Kidney epithelial cell (primary cell): Measurements from ENCODE around the gene MTHFD1. TPM values are rescaled to one million over a fixed set of nuclear protein-coding genes. Genes with fewer than 3 reads are reported as not detected.

Experiments used
- DNase-seq: peaks from one replicate; pipeline ENCODE4 v3.0.0-alpha.2; 2010; ENCODE audit warnings: low read depth
- H3K27me3 ChIP-seq: 2 replicates; pipeline ENCODE4 v1.6.0; 2011; ENCODE audit warnings: low read length; ENCODE audit not compliant: control insufficient read depth, insufficient read depth
- H3K36me3 ChIP-seq: 2 replicates; pipeline ENCODE4 v1.5.1; 2011; ENCODE audit warnings: low read length; ENCODE audit not compliant: control insufficient read depth, insufficient read depth
- H3K4me3 ChIP-seq: 2 replicates; pipeline ENCODE4 v1.5.1; 2011; ENCODE audit warnings: low read depth, mild to moderate bottlenecking, control low read depth, low read length
- total RNA-seq: library from RNA; depleted of rRNA; stranded (reverse); fragments of >200 nt; gene quantifications from 2 replicates; pipeline ENCODE4 v1.2.3, GENCODE V29; 2015
- TF ChIP-seq, protein P1 (sequence below): IDR thresholded peaks from 2 replicates; pipeline ENCODE4 v1.5.1; 2011; ENCODE audit warnings: mild to moderate bottlenecking, moderate library complexity, low read length, control low read depth, inconsistent platforms; ENCODE audit not compliant: insufficient read depth, poor library complexity, severe bottlenecking

Gene MTHFD1
- total RNA-seq, 1 donor from 2014 or later = 44.4 TPM

DNA sequence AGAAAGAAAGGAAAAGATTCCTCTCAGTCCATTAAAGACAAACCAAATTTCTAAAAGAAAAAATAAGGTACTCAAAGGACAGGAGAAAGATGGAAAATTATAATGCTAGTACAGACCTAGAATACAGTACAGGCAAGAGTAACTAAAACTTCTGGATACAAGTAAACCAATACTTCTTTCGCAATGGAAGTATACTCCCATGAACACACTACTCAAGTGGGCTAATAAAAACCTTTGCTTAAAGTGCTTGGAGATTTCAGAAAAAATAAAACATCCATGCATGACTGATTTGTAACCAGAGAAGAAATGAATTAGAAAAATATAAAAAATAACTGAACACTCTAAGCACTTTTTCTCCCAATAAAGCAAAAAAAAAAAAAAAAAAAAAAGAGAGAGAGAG, 111.9 kb downstream of the MTHFD1 start:
- no peaks in the 10 kb centered on the region for H3K27me3 ChIP-seq
- no peaks in the 10 kb centered on the region for H3K36me3 ChIP-seq
- no peak for DNase-seq
- TF ChIP-seq, protein P1, sequence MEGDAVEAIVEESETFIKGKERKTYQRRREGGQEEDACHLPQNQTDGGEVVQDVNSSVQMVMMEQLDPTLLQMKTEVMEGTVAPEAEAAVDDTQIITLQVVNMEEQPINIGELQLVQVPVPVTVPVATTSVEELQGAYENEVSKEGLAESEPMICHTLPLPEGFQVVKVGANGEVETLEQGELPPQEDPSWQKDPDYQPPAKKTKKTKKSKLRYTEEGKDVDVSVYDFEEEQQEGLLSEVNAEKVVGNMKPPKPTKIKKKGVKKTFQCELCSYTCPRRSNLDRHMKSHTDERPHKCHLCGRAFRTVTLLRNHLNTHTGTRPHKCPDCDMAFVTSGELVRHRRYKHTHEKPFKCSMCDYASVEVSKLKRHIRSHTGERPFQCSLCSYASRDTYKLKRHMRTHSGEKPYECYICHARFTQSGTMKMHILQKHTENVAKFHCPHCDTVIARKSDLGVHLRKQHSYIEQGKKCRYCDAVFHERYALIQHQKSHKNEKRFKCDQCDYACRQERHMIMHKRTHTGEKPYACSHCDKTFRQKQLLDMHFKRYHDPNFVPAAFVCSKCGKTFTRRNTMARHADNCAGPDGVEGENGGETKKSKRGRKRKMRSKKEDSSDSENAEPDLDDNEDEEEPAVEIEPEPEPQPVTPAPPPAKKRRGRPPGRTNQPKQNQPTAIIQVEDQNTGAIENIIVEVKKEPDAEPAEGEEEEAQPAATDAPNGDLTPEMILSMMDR = no peak
- no peak overlapping the region for H3K4me3 ChIP-seq

DNA sequence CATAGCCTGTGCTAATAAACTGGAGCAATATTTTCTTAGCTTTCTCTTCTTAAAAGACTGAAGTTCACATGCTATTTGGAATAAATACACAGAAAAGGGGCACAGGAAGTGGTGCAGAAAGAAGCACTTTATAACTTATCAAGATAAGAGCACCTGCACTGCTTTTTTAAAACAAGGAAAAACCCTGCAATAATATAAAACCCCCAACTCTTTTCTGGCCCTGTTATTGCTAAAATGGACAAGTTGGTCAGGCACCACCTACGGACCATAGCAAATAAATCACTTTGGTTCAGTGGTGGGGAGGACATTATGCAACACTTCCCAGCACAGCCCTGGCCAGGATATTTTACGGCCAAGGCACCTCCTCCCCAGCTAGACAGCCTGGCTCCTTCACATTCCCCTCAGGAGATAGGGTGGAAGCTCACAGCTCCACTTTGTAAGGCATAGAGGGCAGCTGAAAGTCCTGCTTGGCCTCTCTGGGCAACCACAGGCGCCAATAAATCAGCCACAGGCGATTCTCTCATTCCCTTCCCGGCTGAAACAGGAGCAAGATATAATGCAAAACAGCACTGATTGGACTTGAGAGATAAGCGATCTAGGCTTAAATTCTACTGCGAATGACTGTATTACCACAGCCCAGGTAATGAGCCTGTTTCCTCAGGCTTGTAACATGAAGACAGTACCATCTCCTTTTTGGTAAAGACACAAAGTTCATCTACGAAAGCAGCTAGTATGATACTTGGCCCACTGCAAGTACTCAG, 113.4 kb downstream of the MTHFD1 start:
- Histone ChIP-seq H3K36me3 (no peaks in the 10 kb centered on the region), H3K27me3 (no peaks in the 10 kb centered on the region), H3K4me3 (no peak overlapping the region)
- DNase-seq = no peak
- TF ChIP-seq, protein P1 = peak; percentile 12

DNA sequence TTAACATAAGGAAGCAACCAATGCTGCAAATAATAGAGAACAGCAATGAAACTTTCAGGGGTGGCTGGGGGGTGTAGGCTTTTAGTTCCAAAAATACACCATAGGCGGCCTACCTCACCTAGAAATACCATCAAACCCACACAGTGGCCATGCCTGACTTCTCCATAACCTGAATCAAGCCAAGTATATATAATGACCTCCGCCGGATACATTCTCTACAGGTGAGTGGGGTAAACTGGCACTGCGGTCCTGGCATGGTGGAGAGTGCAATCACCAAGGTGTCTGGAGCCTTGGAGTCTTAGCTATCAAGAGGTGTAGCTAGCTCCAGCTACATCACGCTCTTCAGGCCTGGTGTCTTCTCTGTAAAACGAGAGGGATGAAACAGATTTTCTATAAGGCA, 114.3 kb downstream of the MTHFD1 start:
- peak overlapping the region; percentile 63 for H3K4me3 ChIP-seq
- no peaks in the 10 kb centered on the region for H3K36me3 ChIP-seq
- DNase-seq = no peak
- H3K27me3 ChIP-seq = no peaks in the 10 kb centered on the region
- TF ChIP-seq, protein P1 = no peak

DNA sequence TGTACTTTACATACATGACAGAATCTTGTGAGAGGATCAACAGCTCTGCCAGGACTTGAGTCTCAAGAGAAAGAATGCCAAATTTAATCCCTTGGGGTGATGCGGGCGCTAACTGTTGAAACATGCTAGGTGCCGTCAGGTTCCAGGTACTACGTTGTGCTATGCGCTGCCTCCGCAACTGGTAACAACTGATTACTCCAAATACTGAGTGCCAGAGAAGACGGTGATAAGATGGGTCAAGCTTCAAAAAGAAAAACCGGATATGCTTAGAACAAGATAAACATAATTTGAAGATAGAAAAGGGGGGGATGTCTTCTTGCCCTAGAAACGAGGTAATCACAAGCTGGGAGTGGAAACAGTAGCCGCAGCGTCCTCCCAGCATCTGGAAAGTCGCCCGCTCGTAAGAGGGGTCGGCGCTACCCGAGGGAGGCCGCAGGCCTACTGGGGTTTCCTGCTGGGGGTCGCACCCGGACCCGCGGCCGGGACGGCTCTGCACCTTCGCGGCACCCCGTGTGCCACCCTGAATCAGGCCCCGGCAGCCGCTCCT, 114.8 kb downstream of the MTHFD1 start:
- H3K27me3 ChIP-seq = no peaks in the 10 kb centered on the region
- DNase-seq = no peak
- H3K4me3 ChIP-seq = peak overlapping the region; percentile 63
- no peaks in the 10 kb centered on the region for H3K36me3 ChIP-seq
- TF ChIP-seq, protein P1 = no peak

DNA sequence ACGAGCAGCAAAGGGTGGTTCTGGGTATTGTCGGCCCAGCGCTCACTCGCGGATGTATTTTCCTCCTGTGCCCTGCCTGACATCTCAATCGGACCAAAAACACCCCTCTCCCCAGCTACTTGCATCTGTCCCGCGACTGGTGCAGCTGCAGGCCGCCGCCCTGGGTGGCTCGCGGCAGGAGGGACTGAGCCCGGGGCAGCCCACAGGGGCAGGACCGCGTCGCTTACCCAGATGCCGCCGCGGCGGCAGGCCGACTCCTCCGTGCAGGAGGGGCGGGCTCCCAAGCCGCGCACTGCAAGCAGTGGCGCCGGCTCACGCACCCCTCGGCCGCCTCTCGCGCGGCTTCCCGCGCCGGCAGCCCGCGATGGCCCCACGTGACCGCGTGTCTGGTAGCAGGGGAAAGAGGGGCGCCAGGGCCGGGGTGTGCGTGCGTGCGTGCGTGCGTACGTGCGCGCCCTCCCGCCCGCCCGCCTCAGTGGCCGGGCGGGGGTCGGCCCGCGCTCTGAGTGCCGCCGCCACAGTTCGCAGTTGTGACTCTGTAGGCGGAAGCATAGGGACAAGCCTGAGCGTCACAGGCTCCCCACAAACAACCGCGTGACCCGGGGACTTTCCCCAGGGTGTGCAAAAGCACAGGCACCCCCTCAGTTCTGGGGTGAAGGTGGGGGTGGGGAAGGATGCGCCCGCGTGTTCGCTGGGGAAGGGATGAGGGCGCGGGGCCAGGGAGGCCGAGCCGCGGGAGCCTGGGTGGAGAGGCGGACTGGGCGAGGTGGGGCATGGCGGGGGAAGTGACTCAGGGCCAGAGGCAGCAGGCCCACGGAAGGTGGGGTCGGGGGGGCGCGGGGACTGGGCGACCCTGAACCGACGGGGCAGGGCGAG, 115.5 kb downstream of the MTHFD1 start, which contains the start of gene ZBTB25:
Gene ZBTB25 (minus strand): TSS at position 405 of the 876 bp plus-strand sequence. CDS start 13,305 bp downstream, outside the sequence.
- Histone ChIP-seq H3K27me3 (no peaks in the 10 kb centered on the region), H3K36me3 (no peaks in the 10 kb centered on the region), H3K4me3 (peak within 1 kb of the TSS; percentile 63)
- TF ChIP-seq, protein P1 = no peak
- peak; percentile 73 for DNase-seq
